Cardiac muscle cell (in vitro differentiated cells and primary cell): ENCODE data around the gene MBD3L1. TPM values are rescaled to one million over a fixed set of nuclear protein-coding genes. Genes with fewer than 3 reads are reported as not detected.

Experiments used
- DNase-seq, 2 donors: peaks; one replicate each; pipeline versions ENCODE4 v3.0.0 to v3.0.0-alpha.2; 2010 to 2017; ENCODE audit warnings: low read depth in 1 of 2, low spot score in 1 of 2
- H3K27ac ChIP-seq: fragments of 200-600 bp; sonication (generic); 2 replicates; pipeline ENCODE4 v1.5.1; 2016
- H3K27me3 ChIP-seq: fragments of 200-600 bp; sonication (generic); 2 replicates; pipeline ENCODE4 v1.6.0; 2016; ENCODE audit warnings: control low read depth
- H3K36me3 ChIP-seq: fragments of 200-600 bp; sonication (generic); 2 replicates; pipeline ENCODE4 v1.5.1; 2016; ENCODE audit warnings: control low read depth
- H3K4me1 ChIP-seq: fragments of 200-600 bp; sonication (generic); 2 replicates; pipeline ENCODE4 v1.8.1; 2017; ENCODE audit warnings: low read depth, mild to moderate bottlenecking, mixed run types
- H3K4me3 ChIP-seq: fragments of 200-600 bp; sonication (generic); 2 replicates; pipeline ENCODE4 v1.5.1; 2016; ENCODE audit warnings: mild to moderate bottlenecking
- H3K9me3 ChIP-seq: fragments of 200-600 bp; sonication (generic); 2 replicates; pipeline ENCODE4 v1.5.1; 2017; ENCODE audit warnings: low read depth, mild to moderate bottlenecking, control low read depth
- CTCF ChIP-seq: IDR thresholded peaks from 2 replicates; pipeline ENCODE4 v1.5.1; 2012; ENCODE audit warnings: low read depth, mild to moderate bottlenecking, low read length
- polyA plus RNA-seq: library from polyadenylated mRNA; unstranded; fragments of >200 nt; fragmentation: Nextera tagmentation; extraction: Ambion mirVana; gene quantifications from 2 replicates; pipeline ENCODE4 v1.2.1, GENCODE V29; 2016
- total RNA-seq: library from RNA; depleted of rRNA; stranded (reverse); fragments of >200 nt; gene quantifications from 2 replicates; pipeline ENCODE4 v1.2.3, GENCODE V29; 2016

MBD3L1 gene
- total and polyA plus RNA-seq, 2 experiments from 2014 or later, result not detected

- H3K4me3 ChIP-seq, result no peak overlapping the region
- no peaks in the 10 kb centered on the region for H3K4me1 ChIP-seq
- no peaks in the 10 kb centered on the region for H3K27me3 ChIP-seq
- no peaks in the 10 kb centered on the region for H3K9me3 ChIP-seq
- no peaks in the 10 kb centered on the region for H3K36me3 ChIP-seq
- DNase-seq, result no peak
- no peak for TF ChIP-seq CTCF
- H3K27ac ChIP-seq, result no peak overlapping the region
Observed at GRCh38 chr19:8831832-8832131, 395 bp upstream of the MBD3L1 start.

GRCh38 chr19:8835446-8835845 lies 3.3 kb downstream of the MBD3L1 start:
- no peak for TF ChIP-seq CTCF
- no peak for DNase-seq
- H3K27ac ChIP-seq, result no peak overlapping the region
- H3K36me3 ChIP-seq, result no peaks in the 10 kb centered on the region
- no peaks in the 10 kb centered on the region for H3K27me3 ChIP-seq
- H3K4me3 ChIP-seq, result no peak overlapping the region
- H3K4me1 ChIP-seq, result no peaks in the 10 kb centered on the region
- H3K9me3 ChIP-seq, result no peaks in the 10 kb centered on the region

GRCh38 chr19:8835877-8836276 lies 3.7 kb downstream of the MBD3L1 start:
- H3K27ac ChIP-seq, result no peak overlapping the region
- no peak for DNase-seq
- H3K4me3 ChIP-seq, result no peak overlapping the region
- H3K4me1 ChIP-seq, result no peaks in the 10 kb centered on the region
- no peaks in the 10 kb centered on the region for H3K27me3 ChIP-seq
- no peaks in the 10 kb centered on the region for H3K36me3 ChIP-seq
- no peak for TF ChIP-seq CTCF
- H3K9me3 ChIP-seq, result no peaks in the 10 kb centered on the region

- H3K27me3 ChIP-seq, result no peaks in the 10 kb centered on the region
- no peak overlapping the region for H3K27ac ChIP-seq
- no peaks in the 10 kb centered on the region for H3K9me3 ChIP-seq
- H3K36me3 ChIP-seq, result no peaks in the 10 kb centered on the region
- no peak for TF ChIP-seq CTCF
- no peak overlapping the region for H3K4me3 ChIP-seq
- no peak for DNase-seq
- no peaks in the 10 kb centered on the region for H3K4me1 ChIP-seq
Observed at GRCh38 chr19:8840708-8841107, 8.5 kb downstream of the MBD3L1 start.

GRCh38 chr19:8846819-8847218 lies 14.6 kb downstream of the MBD3L1 start:
- no peaks in the 10 kb centered on the region for H3K9me3 ChIP-seq

More at GRCh38 chr19:8846819-8847218, 14.6 kb downstream of the MBD3L1 start:
- Histone ChIP-seq H3K27me3 (no peaks in the 10 kb centered on the region), H3K27ac (no peak overlapping the region), H3K4me3 (no peak overlapping the region), H3K4me1 (no peaks in the 10 kb centered on the region), H3K36me3 (no peaks in the 10 kb centered on the region)
- no peak for TF ChIP-seq CTCF
- no peak for DNase-seq
